SK-N-SH (cell line): Measurements from ENCODE around the gene TOP3B. TPM values are rescaled to one million over a fixed set of nuclear protein-coding genes. Genes with fewer than 3 reads are reported as not detected.

Experiments
- CTCF ChIA-PET: fragments of 300-600, 350-600 bp; formaldehyde crosslinking; extraction: SDS; loops from one replicate; lab custom pipeline; 2021; lab: Yijun Ruan, JAX
- POLR2A ChIA-PET: fragments of 350-600 bp; sonication (Branson Sonifier 250); formaldehyde crosslinking; extraction: SDS; loops from one replicate; lab custom pipeline; 2020; ENCODE audit warnings: antibody characterized with exemption, inconsistent platforms; lab: Yijun Ruan, JAX
- DNase-seq: peaks from one replicate; pipeline ENCODE4 v3.0.0; 2012
- H2AFZ ChIP-seq: fragments of 200-600 bp; sonication (generic); 2 replicates; pipeline ENCODE4 v1.8.1; 2016; ENCODE audit warnings: antibody characterized with exemption, mild to moderate bottlenecking, low read depth
- H3F3A ChIP-seq: fragments of 200-600 bp; sonication (generic); replicated peaks from 2 replicates; pipeline ENCODE3; 2016; ENCODE audit warnings: antibody characterized with exemption, mild to moderate bottlenecking; ENCODE audit not compliant: insufficient read depth
- H3K27ac ChIP-seq, 2 experiments: fragments of 200-500 bp in 1 of 2; fragments of 200-600 bp in 1 of 2; sonication (Bioruptor generic) in 1 of 2; sonication (generic), shearing (Covaris generic) in 1 of 2; 2 replicates each; pipeline versions ENCODE4 v1.5.1 to v1.6.1; 2014 to 2016; ENCODE audit warnings: low read depth in 2 of 2, inconsistent platforms in 1 of 2, low read length in 1 of 2, mild to moderate bottlenecking in 1 of 2, mixed read lengths in 1 of 2
- H3K27me3 ChIP-seq: fragments of 200-600 bp; sonication (generic), shearing (Covaris generic); 2 replicates; pipeline ENCODE4 v1.6.1; 2016; ENCODE audit warnings: mixed run types; ENCODE audit not compliant: insufficient read depth
- H3K36me3 ChIP-seq, 2 experiments: fragments of 200-500 bp in 1 of 2; fragments of 200-600 bp in 1 of 2; sonication (Bioruptor generic) in 1 of 2; sonication (generic) in 1 of 2; replicated peaks in 1 of 2; 2 replicates each; pipeline versions ENCODE3 to v1.5.1; 2014 to 2016; ENCODE audit warnings: low read length in 1 of 2, mild to moderate bottlenecking in 1 of 2; ENCODE audit not compliant: insufficient read depth in 2 of 2, control insufficient read depth in 1 of 2
- H3K4me1 ChIP-seq, 2 experiments: fragments of 200-500 bp in 1 of 2; fragments of 200-600 bp in 1 of 2; sonication (Bioruptor generic) in 1 of 2; sonication (generic), shearing (Covaris generic) in 1 of 2; 2 replicates each; pipeline versions ENCODE4 v1.5.1 to v1.6.1; 2014 to 2016; ENCODE audit warnings: low read depth in 1 of 2, low read length in 1 of 2, mixed run types in 1 of 2; ENCODE audit not compliant: insufficient read depth in 2 of 2, control insufficient read depth in 1 of 2
- H3K4me2 ChIP-seq: fragments of 200-600 bp; sonication (generic), shearing (Covaris generic); 2 replicates; pipeline ENCODE4 v1.6.1; 2017; ENCODE audit warnings: mixed run types
- H3K4me3 ChIP-seq, 2 experiments: fragments of 200-500 bp in 1 of 2; fragments of 200-600 bp in 1 of 2; sonication (Bioruptor generic) in 1 of 2; sonication (generic), shearing (Covaris generic) in 1 of 2; 2 replicates each; pipeline versions ENCODE4 v1.5.1 to v1.8.1; 2014 to 2016; ENCODE audit warnings: low read depth in 2 of 2, inconsistent platforms in 1 of 2, low read length in 1 of 2, mild to moderate bottlenecking in 1 of 2, mixed read lengths in 1 of 2, moderate library complexity in 1 of 2
- H3K79me2 ChIP-seq: fragments of 200-600 bp; sonication (generic); 2 replicates; pipeline ENCODE4 v1.8.1; 2017; ENCODE audit warnings: mild to moderate bottlenecking; ENCODE audit not compliant: insufficient read depth
- H3K9ac ChIP-seq: fragments of 200-600 bp; sonication (generic); 2 replicates; pipeline ENCODE4 v1.6.1; 2017; ENCODE audit warnings: mixed run types
- H3K9me2 ChIP-seq: fragments of 200-600 bp; sonication (generic); 2 replicates; pipeline ENCODE4 v1.6.1; 2017; ENCODE audit warnings: mixed run types
- H3K9me3 ChIP-seq: fragments of 200-600 bp; sonication (generic); 2 replicates; pipeline ENCODE4 v1.6.1; 2017; ENCODE audit warnings: mixed run types, mild to moderate bottlenecking, moderate library complexity
- H4K20me1 ChIP-seq: fragments of 200-600 bp; sonication (generic); 2 replicates; pipeline ENCODE4 v1.6.1; 2017; ENCODE audit warnings: mild to moderate bottlenecking, mixed run types; ENCODE audit not compliant: insufficient read depth
- CTCF ChIP-seq: fragments of 200-600 bp; sonication (generic); IDR thresholded peaks from 2 replicates; pipeline ENCODE4 v1.6.1; 2017; ENCODE audit warnings: antibody characterized with exemption, mild to moderate bottlenecking, moderate library complexity
- ELF1 ChIP-seq: IDR thresholded peaks from 2 replicates; pipeline ENCODE4 v1.4.0; 2012
- EZH2phosphoT487 ChIP-seq: fragments of 200-600 bp; sonication (generic); IDR thresholded peaks from 2 replicates; pipeline ENCODE4 v1.6.1; 2017; ENCODE audit warnings: low read depth, mixed run types, mild to moderate bottlenecking, antibody characterized with exemption, moderate library complexity, borderline replicate concordance
- FOXM1 ChIP-seq: IDR thresholded peaks from 2 replicates; pipeline ENCODE4 v1.4.0; 2012; ENCODE audit warnings: low read depth, mild to moderate bottlenecking
- GABPA ChIP-seq: IDR thresholded peaks from 2 replicates; pipeline ENCODE4 v1.4.0; 2012; ENCODE audit warnings: low read depth, mild to moderate bottlenecking
- MXI1 ChIP-seq: IDR thresholded peaks from 2 replicates; pipeline ENCODE4 v1.6.1; 2012; ENCODE audit warnings: mild to moderate bottlenecking, low read depth, low read length, improper control_type of control experiment
- PBX3 ChIP-seq: IDR thresholded peaks from 2 replicates; pipeline ENCODE4; 2012
- POLR2AphosphoS5 ChIP-seq: IDR thresholded peaks from 2 replicates; pipeline ENCODE4 v1.6.1; 2012; ENCODE audit warnings: low read depth, low read length
- RCOR1 ChIP-seq: fragments of 150-350 bp; IDR thresholded peaks from 2 replicates; pipeline ENCODE4 v1.6.1; 2017; ENCODE audit warnings: antibody characterized with exemption, low read length
- RXRA ChIP-seq: IDR thresholded peaks from 2 replicates; pipeline ENCODE4 v1.4.0; 2012; ENCODE audit warnings: low read depth, mild to moderate bottlenecking, borderline replicate concordance
- SIN3A ChIP-seq: IDR thresholded peaks from 2 replicates; pipeline ENCODE4 v1.6.1; 2012; ENCODE audit warnings: low read depth, mild to moderate bottlenecking, low read length, moderate library complexity, borderline replicate concordance
- TCF12 ChIP-seq: IDR thresholded peaks from 2 replicates; pipeline ENCODE4 v1.4.0; 2012
- TEAD4 ChIP-seq: IDR thresholded peaks from 2 replicates; pipeline ENCODE4 v1.4.0; 2012; ENCODE audit warnings: mild to moderate bottlenecking, borderline replicate concordance; ENCODE audit not compliant: insufficient read depth
- ZBTB33 ChIP-seq: IDR thresholded peaks from 2 replicates; pipeline ENCODE4 v1.4.0; 2012; ENCODE audit warnings: low read depth, borderline replicate concordance
- WGBS: methylation state at CpG from one replicate; pipeline ENCODE4 v1.1.6; 2017; ENCODE audit warnings: low lambda C conversion rate; 5-methylcytosine and 5-hydroxymethylcytosine counted together
- polyA plus RNA-seq, 3 experiments: library from polyadenylated mRNA; depleted of rRNA; stranded (reverse); fragments of >200 nt; gene quantifications; 2 replicates each; pipeline ENCODE4 v1.2.3, GENCODE V29; 2012

TOP3B gene
- polyA plus RNA-seq, 1 of the 3 experiments (the other 2 are of a cell fraction) = 14.4 TPM

- TF ChIP-seq ZBTB33 = no peak
- no peak for TF ChIP-seq SIN3A
Measured at GRCh38 chr22:22021162-22021750, 38.7 kb upstream of the TOP3B start (continued).

GRCh38 chr22:22020425-22020852 is 37.9 kb upstream of the TOP3B start:
- CTCF ChIA-PET = interaction anchor here (0.6 to 1.2 kb wide), 3 partner anchors 9 to 933 kb away, joined by 3 read pairs; no protein-coding TSS in a partner anchor
- no peak overlapping the region for H3K4me3 ChIP-seq
- no peaks in the 10 kb centered on the region for H4K20me1 ChIP-seq
- H2AFZ ChIP-seq = no peak overlapping the region
- H3K79me2 ChIP-seq = no peaks in the 10 kb centered on the region
- H3K9me2 ChIP-seq = no peaks in the 10 kb centered on the region
- no peaks in the 10 kb centered on the region for H3K36me3 ChIP-seq
- no peaks in the 10 kb centered on the region; the same call in 1 of the 2 replicates for H3K27me3 ChIP-seq
- H3K9ac ChIP-seq = no peak overlapping the region
- no peaks in the 10 kb centered on the region for H3F3A ChIP-seq
- H3K27ac ChIP-seq = no peak overlapping the region
- H3K4me1 ChIP-seq = no peaks in the 10 kb centered on the region
- H3K9me3 ChIP-seq = no peaks in the 10 kb centered on the region
- 15% methylated on average over 2 of the region's 2 CpGs for WGBS
- no peak for DNase-seq
- TF ChIP-seq MXI1 = no peak
- no peak for TF ChIP-seq GABPA
- TF ChIP-seq ELF1 = no peak
- no peak for TF ChIP-seq SIN3A
- no peak for TF ChIP-seq RCOR1
- TF ChIP-seq, all 33 proteins: peak for 0
- no peak overlapping the region for H3K4me2 ChIP-seq
- POLR2A ChIA-PET = no interaction called here

GRCh38 chr22:22019659-22020424 is 37.3 kb upstream of the TOP3B start:
- no peaks in the 10 kb centered on the region for H3K36me3 ChIP-seq
- POLR2A ChIA-PET = no interaction called here
- TF ChIP-seq PBX3 = no peak
- TF ChIP-seq EZH2phosphoT487 = no peak
- no peak for TF ChIP-seq RXRA
- TF ChIP-seq RCOR1 = no peak
- TF ChIP-seq POLR2AphosphoS5 = no peak
- no peak for TF ChIP-seq TEAD4
- TF ChIP-seq FOXM1 = no peak
- no peak for TF ChIP-seq CTCF
- no peak for TF ChIP-seq TCF12
- TF ChIP-seq, all 33 proteins: peak for 0
- Histone ChIP-seq H3K9ac (no peak overlapping the region), H3K27me3 (no peaks in the 10 kb centered on the region; the same call in 1 of the 2 replicates), H3K79me2 (no peaks in the 10 kb centered on the region), H3K27ac (no peak overlapping the region), H3K4me1 (no peaks in the 10 kb centered on the region), H3K4me2 (no peak overlapping the region), H3F3A (no peaks in the 10 kb centered on the region), H2AFZ (no peak overlapping the region), H3K4me3 (no peak overlapping the region), H4K20me1 (no peaks in the 10 kb centered on the region), H3K9me3 (no peaks in the 10 kb centered on the region), H3K9me2 (no peaks in the 10 kb centered on the region)
- no peak for DNase-seq
- CTCF ChIA-PET = interaction anchor here (0.6 to 1.2 kb wide), 3 partner anchors 10 to 934 kb away, joined by 3 read pairs; no protein-coding TSS in a partner anchor
- 39% methylated on average over 7 of the region's 7 CpGs for WGBS
